Skin epidermis (tissue), 12 donors: ENCODE measurements around the gene RIPOR2.

Experiments
- H3K27ac ChIP-seq, 21 experiments: fragments of 200-600 bp; sonication (generic) in 11 of 21; one replicate each; pipeline ENCODE4 v1.5.0; 2020; ENCODE audit warnings: mild to moderate bottlenecking in 3 of 21, inconsistent platforms in 2 of 21, moderate library complexity in 2 of 21
- H3K4me3 ChIP-seq, 7 experiments: fragments of 200-600 bp; sonication (generic) in 2 of 7; one replicate each; pipeline ENCODE4 v1.5.0; 2020; ENCODE audit warnings: inconsistent platforms in 2 of 7, mild to moderate bottlenecking in 2 of 7, moderate library complexity in 1 of 7

RIPOR2 gene

GRCh38 chr6:24861934-24862333 lies 73.8 kb downstream of the RIPOR2 start:
- H3K27ac ChIP-seq: peak overlapping the region in 2 of 21 experiments; percentile 10 to 12
- no peak overlapping the region for H3K4me3 ChIP-seq

GRCh38 chr6:24859608-24860200 lies 76.1 kb downstream of the RIPOR2 start:
- Histone ChIP-seq H3K4me3 (no peak overlapping the region), H3K27ac (peak overlapping the region in 8 of 21 experiments; percentile 55 to 83 (median 64))

GRCh38 chr6:24859132-24859531 lies 76.6 kb downstream of the RIPOR2 start:
- H3K27ac ChIP-seq: peak overlapping the region in 16 of 21 experiments; percentile 6 to 83 (median 62)
- H3K4me3 ChIP-seq: no peak overlapping the region

GRCh38 chr6:24858177-24858653 lies 77.5 kb downstream of the RIPOR2 start:
- peak overlapping the region in 20 of 21 experiments; percentile 6 to 83 (median 58) for H3K27ac ChIP-seq
- no peak overlapping the region for H3K4me3 ChIP-seq

GRCh38 chr6:24856901-24857670 lies 78.7 kb downstream of the RIPOR2 start:
- peak overlapping the region in 15 of 21 experiments; percentile 0 to 83 (median 39) for H3K27ac ChIP-seq

GRCh38 chr6:24856246-24856599 lies 79.5 kb downstream of the RIPOR2 start:
- H3K4me3 ChIP-seq: no peak overlapping the region
- H3K27ac ChIP-seq: peak overlapping the region in 6 of 21 experiments; percentile 2 to 83 (median 53)

More at GRCh38 chr6:24856901-24857670, 78.7 kb downstream of the RIPOR2 start:
- no peak overlapping the region for H3K4me3 ChIP-seq

GRCh38 chr6:24855395-24856245 lies 80.1 kb downstream of the RIPOR2 start:
- Histone ChIP-seq H3K27ac (peak overlapping the region in 1 of 21 experiments; percentile 69), H3K4me3 (no peak overlapping the region)

- Histone ChIP-seq H3K4me3 (no peak overlapping the region), H3K27ac (no peak overlapping the region)
Observed at GRCh38 chr6:24854077-24854666, 81.6 kb downstream of the RIPOR2 start.

- Histone ChIP-seq H3K27ac (no peak overlapping the region), H3K4me3 (no peak overlapping the region)
Observed at GRCh38 chr6:24851086-24851485, 84.7 kb downstream of the RIPOR2 start.

- Histone ChIP-seq H3K27ac (no peak overlapping the region), H3K4me3 (no peak overlapping the region)
Observed at GRCh38 chr6:24849713-24850112, 86.0 kb downstream of the RIPOR2 start.

- Histone ChIP-seq H3K27ac (no peak overlapping the region), H3K4me3 (no peak overlapping the region)
Observed at GRCh38 chr6:24848461-24848860, 87.3 kb downstream of the RIPOR2 start.

- no peak overlapping the region for H3K4me3 ChIP-seq
- H3K27ac ChIP-seq: no peak overlapping the region
Observed at GRCh38 chr6:24847402-24847801, 88.4 kb downstream of the RIPOR2 start.

GRCh38 chr6:24845578-24845977 lies 90.2 kb downstream of the RIPOR2 start:
- H3K4me3 ChIP-seq: no peak overlapping the region
- no peak overlapping the region for H3K27ac ChIP-seq

- H3K27ac ChIP-seq: no peak overlapping the region
Observed at GRCh38 chr6:24844903-24845302, 90.9 kb downstream of the RIPOR2 start.

GRCh38 chr6:24844061-24844460 lies 91.7 kb downstream of the RIPOR2 start:
- no peak overlapping the region for H3K4me3 ChIP-seq

More at GRCh38 chr6:24844903-24845302, 90.9 kb downstream of the RIPOR2 start:
- H3K4me3 ChIP-seq: no peak overlapping the region

GRCh38 chr6:24840187-24840586 lies 95.6 kb downstream of the RIPOR2 start:
- no peak overlapping the region for H3K27ac ChIP-seq
- H3K4me3 ChIP-seq: no peak overlapping the region

More at GRCh38 chr6:24844061-24844460, 91.7 kb downstream of the RIPOR2 start:
- H3K27ac ChIP-seq: no peak overlapping the region

- no peak overlapping the region for H3K4me3 ChIP-seq
- no peak overlapping the region for H3K27ac ChIP-seq
Observed at GRCh38 chr6:24838994-24839393, 96.8 kb downstream of the RIPOR2 start.

GRCh38 chr6:24838081-24838480 lies 97.7 kb downstream of the RIPOR2 start:
- H3K27ac ChIP-seq: no peak overlapping the region

GRCh38 chr6:24836109-24836508 lies 99.7 kb downstream of the RIPOR2 start:
- H3K4me3 ChIP-seq: no peak overlapping the region
- peak overlapping the region in 3 of 21 experiments; percentile 13 to 19 (median 14) for H3K27ac ChIP-seq

More at GRCh38 chr6:24838081-24838480, 97.7 kb downstream of the RIPOR2 start:
- no peak overlapping the region for H3K4me3 ChIP-seq
